Measurements from ENCODE around the gene AGBL5. TPM values are rescaled to one million over a fixed set of nuclear protein-coding genes. Genes with fewer than 3 reads are reported as not detected.
A peak's percentile ranks its signal among the peaks of the same experiment; 100 is the strongest.

Gene AGBL5
- total RNA-seq, 1 experiment from 2014 or later: 41.8 TPM

DNA sequence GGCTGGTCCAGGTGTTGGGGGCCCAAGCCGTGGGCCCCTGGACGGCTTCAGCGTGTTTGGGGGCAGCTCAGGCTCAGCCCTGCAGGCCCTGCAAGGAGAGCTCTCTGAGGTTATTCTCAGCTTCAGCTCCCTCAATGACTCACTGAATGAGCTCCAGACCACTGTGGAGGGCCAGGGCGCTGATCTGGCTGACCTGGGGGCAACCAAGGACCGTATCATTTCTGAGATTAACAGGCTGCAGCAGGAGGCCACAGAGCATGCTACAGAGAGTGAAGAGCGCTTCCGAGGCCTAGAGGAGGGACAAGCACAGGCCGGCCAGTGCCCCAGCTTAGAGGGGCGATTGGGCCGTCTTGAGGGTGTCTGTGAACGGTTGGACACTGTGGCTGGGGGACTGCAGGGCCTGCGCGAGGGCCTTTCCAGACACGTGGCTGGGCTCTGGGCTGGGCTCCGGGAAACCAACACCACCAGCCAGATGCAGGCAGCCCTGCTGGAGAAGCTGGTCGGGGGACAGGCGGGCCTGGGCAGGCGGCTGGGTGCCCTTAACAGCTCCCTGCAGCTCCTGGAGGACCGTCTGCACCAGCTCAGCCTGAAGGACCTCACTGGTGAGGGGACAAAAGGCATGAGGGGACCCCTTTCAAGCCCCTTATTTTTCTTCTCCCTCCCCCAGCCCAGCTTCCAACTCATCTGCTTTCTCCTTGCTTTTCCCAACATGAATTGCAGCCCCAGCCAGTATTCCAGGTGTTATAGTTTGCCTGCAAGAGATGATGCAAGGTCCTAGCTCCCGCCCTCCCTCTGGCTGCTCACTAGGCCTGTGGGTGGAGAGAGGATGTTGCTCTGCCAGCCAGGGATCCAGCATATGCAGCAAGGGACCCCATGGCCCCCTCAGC is 32.2 kb downstream of the AGBL5 start:
- in situ Hi-C loops (cut with HindIII; ENCODE audit: low pct_unique_long_range_greater_than_20kb, low sequenced_read_pairs): loop anchor here (25.0 kb wide), 1 partner anchor 179 kb away; the partner anchor contains the start of gene SLC30A3

DNA sequence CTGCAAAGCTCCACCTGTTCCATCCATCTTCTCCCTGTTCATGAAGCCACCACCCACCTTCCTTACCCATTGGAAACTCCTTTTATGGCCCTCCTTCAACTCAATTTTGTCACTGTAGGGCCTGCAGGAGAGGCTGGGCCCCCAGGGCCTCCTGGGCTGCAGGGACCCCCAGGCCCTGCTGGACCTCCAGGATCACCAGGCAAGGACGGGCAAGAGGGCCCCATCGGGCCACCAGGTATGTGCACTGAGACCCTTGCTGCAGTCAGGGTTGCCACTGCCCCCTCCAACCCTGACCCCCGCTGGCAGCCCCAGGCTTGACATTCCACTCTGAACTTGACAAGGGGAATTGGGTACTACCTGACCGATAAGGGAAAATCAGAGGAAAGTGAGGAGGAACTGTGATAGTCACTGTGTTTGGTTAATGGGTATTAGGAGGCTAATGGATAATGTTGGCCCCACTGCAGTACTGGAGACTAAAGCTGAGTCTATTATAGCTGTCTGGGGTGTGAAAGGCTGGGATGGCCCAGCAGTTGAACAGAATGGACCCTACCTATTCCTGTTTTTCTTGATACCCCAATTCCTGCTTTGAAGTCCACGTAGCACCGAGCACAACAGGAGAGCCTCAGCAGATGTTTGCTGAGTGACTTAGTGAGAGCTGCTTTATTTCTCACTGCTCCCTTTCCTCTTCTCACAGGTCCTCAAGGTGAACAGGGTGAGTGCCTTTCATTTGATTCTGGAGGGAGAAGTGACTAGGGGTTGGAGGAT is 33.0 kb downstream of the AGBL5 start:
- no peak for DNase-seq (ENCODE audit: low read depth)
- in situ Hi-C loops (cut with HindIII; ENCODE audit: low pct_unique_long_range_greater_than_20kb, low sequenced_read_pairs): loop anchor here (25.0 kb wide), 1 partner anchor 178 kb away; the partner anchor contains the start of gene SLC30A3

More for the DNA sequence above, 32.2 kb downstream of the AGBL5 start:
- no peak for DNase-seq (ENCODE audit: low read depth)

DNA sequence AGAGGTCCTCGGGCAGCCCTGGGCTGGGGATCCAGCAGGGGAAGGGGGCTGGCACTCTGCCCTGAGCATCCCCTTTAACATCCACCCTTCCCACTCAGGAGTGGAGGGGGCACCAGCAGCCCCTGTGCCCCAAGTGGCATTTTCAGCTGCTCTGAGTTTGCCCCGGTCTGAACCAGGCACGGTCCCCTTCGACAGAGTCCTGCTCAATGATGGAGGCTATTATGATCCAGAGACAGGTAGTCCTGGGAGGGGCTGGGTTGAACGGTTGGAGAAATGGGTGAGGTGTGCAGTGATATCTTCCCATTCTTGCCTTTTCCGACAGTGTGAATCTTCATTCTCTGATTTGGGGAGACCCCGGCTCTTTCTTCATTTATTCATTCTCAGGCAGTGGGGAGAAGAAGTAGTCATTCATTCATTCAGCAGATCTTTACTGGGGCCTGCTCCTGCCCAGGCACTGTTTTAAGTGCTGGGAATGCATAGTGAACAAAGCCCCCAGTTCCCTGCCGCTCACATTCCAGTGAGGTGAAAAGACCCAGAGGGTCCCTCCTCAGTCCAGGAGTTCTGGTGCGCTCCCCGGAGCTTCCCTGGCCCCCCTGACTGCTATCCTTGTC is 33.7 kb downstream of the AGBL5 start:
- in situ Hi-C loops (cut with HindIII; ENCODE audit: low pct_unique_long_range_greater_than_20kb, low sequenced_read_pairs): loop anchor here (25.0 kb wide), 1 partner anchor 177 kb away; the partner anchor contains the start of gene SLC30A3
- DNase-seq (ENCODE audit: low read depth): no peak

DNA sequence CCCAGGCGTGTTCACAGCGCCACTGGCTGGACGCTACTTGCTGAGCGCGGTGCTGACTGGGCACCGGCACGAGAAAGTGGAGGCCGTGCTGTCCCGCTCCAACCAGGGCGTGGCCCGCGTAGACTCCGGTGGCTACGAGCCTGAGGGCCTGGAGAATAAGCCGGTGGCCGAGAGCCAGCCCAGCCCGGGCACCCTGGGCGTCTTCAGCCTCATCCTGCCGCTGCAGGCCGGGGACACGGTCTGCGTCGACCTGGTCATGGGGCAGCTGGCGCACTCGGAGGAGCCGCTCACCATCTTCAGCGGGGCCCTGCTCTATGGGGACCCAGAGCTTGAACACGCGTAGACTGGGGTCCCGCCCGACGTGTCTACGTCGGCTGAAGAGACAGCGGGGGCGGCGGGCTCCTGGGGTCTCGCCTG is 34.2 kb downstream of the AGBL5 start:
- DNase-seq (ENCODE audit: low read depth): peak; percentile 77
- in situ Hi-C loops (cut with HindIII; ENCODE audit: low pct_unique_long_range_greater_than_20kb, low sequenced_read_pairs): loop anchor here (25.0 kb wide), 1 partner anchor 177 kb away; the partner anchor contains the start of gene SLC30A3

DNA sequence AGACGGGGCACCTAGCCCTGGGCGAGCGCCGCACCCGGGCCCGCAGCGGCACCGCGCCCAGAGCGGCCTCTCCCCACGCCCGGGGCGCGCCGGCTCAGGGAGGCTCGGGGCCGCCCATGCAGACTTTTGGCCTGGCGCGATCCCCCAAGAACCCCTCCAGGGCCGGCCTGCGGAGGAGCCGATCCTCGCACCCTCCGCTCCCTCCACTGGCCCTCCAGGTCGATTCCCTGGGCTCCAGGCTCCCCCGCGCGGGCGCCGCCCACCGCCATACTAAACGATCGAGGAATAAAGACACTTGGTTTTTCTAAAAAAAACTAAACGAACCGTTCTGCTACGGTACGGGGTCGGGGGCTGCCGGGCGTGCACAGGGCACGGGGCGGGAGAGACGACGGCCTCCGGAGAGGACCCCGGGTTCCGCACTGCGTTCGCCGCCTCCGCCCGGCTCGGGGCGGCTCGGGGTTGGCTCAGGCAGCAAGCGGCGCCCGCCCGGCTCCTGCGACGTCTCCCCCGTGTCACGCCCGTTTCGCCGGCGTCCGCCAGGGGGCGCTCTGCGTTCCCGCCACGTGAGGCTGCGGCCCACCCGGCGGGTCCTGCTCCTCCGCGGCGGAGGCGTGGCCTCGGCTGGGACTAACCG is 34.7 kb downstream of the AGBL5 start:
- DNase-seq (ENCODE audit: low read depth): peak; percentile 90
- in situ Hi-C loops (cut with HindIII; ENCODE audit: low pct_unique_long_range_greater_than_20kb, low sequenced_read_pairs): loop anchor here (25.0 kb wide), 1 partner anchor 176 kb away; the partner anchor contains the start of gene SLC30A3

DNA sequence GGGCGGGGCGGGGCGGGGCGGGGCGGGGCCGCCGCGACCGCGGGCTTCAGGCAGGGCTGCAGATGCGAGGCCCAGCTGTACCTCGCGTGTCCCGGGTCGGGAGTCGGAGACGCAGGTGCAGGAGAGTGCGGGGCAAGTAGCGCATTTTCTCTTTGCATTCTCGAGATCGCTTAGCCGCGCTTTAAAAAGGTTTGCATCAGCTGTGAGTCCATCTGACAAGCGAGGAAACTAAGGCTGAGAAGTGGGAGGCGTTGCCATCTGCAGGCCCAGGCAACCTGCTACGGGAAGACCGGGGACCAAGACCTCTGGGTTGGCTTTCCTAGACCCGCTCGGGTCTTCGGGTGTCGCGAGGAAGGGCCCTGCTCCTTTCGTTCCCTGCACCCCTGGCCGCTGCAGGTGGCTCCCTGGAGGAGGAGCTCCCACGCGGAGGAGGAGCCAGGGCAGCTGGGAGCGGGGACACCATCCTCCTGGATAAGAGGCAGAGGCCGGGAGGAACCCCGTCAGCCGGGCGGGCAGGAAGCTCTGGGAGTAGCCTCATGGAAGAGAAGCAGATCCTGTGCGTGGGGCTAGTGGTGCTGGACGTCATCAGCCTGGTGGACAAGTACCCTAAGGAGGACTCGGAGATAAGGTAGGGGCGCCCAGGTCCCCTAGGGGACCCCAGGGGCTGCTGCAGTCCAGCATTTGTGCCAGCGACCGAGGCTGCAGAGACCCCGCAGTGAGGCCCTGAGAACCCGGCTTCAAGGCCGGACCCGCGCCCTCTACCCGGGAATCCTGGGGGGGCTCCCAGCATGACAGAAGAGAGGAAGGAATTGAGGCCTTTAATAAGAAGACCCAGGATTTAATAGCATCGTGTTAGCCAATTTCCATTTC is 35.5 kb downstream of the AGBL5 start, which contains the start of gene KHK:
Gene KHK (plus strand): TSS at position 49 of the 870 bp plus-strand sequence. CDS start 488 bp downstream, at position 537.
- DNase-seq (ENCODE audit: low read depth): no peak
- in situ Hi-C loops (cut with HindIII; ENCODE audit: low pct_unique_long_range_greater_than_20kb, low sequenced_read_pairs): loop anchor here (25.0 kb wide), 1 partner anchor 175 kb away; the partner anchor contains the start of gene SLC30A3

DNA sequence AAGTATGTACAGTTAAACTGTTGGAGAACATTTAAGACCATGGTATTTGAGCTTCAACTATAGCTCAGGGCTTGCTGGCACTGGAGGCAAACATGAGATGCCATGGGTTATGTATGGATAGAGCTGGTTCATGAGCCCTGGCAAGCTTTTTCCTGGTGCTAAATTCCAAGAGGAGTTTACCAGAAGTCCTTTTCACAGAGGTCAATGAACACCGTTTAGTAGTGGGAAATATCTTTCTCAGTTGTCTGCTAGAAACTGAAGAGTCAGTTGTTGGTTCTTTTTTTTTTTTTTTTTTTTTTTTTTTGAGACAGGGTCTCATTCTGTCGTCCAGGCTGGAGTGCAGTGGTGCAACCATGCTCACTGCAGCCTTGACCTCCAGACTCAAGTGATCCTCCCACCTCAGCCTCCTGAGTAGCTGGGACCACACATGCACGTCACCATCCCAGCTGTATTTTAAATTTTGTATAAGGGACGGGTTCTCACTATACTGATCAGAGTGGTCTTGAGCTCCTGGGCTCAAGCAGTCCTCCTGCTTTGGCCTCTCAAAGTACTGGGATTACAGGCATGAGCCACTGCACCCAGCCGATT is 36.4 kb downstream of the AGBL5 start:
- DNase-seq (ENCODE audit: low read depth): no peak
- in situ Hi-C loops (cut with HindIII; ENCODE audit: low pct_unique_long_range_greater_than_20kb, low sequenced_read_pairs): loop anchor here (25.0 kb wide), 1 partner anchor 174 kb away; the partner anchor contains the start of gene SLC30A3

DNA sequence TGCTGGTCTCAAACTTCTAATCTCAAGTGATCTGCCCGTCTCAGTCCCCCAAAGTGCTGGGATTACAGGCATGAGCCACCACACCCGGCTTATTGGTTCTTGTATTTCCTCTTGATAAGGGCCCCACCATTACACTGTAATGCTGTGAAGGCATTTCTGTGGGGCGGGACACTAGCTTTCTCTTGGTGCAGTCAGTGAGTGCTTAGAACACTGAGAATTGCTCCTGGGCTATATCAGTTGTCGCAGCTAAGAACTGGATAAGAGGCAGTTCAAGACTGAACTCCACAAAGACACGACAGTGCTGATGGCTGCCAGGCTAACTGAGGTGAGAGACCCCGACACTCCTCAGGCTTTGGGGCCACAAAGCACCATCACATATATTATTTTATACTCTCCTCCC is 37.2 kb downstream of the AGBL5 start:
- in situ Hi-C loops (cut with HindIII; ENCODE audit: low pct_unique_long_range_greater_than_20kb, low sequenced_read_pairs): loop anchor here (25.0 kb wide), 1 partner anchor 174 kb away; the partner anchor contains the start of gene SLC30A3
- no peak for DNase-seq (ENCODE audit: low read depth)

DNA sequence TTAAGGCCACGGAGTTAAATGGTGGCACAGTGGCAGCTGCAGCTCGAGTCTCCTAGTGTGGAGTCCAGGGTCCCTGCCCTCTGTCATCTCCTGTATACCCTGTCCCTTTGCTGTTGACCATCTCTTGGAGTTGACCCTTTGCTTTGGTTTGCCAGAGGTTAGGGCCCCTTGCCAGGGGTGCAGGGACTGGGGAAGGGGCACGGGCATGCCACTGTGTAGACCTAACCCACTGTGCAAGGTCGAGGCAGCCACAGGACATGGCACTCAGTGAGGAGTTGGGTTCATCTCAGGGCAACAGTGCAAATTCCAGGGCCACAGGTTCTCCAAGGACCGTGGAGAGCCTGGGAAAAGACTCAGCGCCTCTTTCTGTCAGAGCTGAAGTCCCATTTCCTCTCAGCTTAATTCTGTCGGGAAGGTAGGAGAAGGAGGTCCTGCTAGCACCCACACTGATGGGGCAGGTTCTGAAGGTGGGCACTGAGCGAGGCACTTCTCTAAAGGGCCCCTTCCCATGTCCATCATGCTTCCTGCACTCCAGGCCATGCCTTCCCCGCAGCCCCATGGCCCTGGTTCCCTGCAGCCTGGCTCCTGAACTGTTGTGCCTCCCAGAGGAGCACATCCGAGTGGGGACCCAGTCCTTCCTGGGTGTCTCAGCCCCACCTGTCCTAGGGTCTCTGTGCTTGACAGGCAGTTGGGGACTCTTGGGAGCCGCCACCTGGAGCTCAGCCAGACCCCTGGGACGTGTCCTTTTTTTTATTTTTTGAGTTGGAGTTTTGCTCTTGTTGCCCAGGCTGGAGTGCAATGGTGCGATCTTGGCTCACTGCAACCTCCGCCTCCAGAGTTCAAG is 37.9 kb downstream of the AGBL5 start:
- in situ Hi-C loops (cut with HindIII; ENCODE audit: low pct_unique_long_range_greater_than_20kb, low sequenced_read_pairs): loop anchor here (25.0 kb wide), 1 partner anchor 173 kb away; the partner anchor contains the start of gene SLC30A3
- DNase-seq (ENCODE audit: low read depth): no peak

DNA sequence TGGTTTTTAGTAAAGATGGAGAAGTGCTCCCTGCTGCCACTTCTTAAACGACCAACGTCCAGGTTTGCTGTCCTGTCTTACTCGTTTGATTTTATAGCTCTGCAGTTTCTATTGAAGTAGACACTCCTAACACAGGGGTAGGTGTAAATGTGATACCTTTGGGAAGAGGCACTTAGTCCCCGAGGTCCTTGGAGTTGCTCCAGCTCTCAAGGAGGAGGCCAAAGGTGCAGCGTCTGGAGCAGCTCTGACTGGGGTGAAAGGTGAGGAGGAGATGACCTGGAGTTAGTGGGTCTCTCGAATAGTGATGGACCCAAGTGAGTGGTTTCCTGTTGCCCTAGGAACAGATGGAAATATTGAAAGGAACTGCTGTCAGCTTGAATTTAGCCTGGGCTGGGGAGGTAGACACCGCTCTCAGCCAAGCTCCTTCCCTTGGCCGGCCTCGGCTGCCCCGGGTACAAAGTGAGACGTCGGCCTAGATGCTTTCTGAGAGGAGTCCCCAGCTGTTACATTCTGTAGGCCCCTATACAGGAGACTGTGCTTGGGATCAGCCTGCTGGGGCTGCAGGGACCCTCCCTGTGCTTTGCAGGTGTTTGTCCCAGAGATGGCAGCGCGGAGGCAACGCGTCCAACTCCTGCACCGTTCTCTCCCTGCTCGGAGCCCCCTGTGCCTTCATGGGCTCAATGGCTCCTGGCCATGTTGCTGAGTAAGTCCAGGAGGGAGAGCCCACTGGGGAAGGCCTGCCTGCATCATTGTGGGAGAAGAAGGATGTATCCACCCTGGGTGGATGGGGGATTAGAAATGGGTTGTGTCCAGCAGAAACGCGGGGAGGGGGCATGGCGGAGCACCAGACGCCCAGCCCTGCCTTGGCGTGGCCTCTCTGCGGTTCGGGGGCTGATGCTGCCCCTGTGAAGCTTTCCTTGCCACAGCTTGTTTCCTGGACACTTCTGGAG is 40.6 kb downstream of the AGBL5 start:
- in situ Hi-C loops (cut with HindIII; ENCODE audit: low pct_unique_long_range_greater_than_20kb, low sequenced_read_pairs): loop anchor here (25.0 kb wide), 1 partner anchor 170 kb away; the partner anchor contains the start of gene SLC30A3
- no peak for DNase-seq (ENCODE audit: low read depth)

DNA sequence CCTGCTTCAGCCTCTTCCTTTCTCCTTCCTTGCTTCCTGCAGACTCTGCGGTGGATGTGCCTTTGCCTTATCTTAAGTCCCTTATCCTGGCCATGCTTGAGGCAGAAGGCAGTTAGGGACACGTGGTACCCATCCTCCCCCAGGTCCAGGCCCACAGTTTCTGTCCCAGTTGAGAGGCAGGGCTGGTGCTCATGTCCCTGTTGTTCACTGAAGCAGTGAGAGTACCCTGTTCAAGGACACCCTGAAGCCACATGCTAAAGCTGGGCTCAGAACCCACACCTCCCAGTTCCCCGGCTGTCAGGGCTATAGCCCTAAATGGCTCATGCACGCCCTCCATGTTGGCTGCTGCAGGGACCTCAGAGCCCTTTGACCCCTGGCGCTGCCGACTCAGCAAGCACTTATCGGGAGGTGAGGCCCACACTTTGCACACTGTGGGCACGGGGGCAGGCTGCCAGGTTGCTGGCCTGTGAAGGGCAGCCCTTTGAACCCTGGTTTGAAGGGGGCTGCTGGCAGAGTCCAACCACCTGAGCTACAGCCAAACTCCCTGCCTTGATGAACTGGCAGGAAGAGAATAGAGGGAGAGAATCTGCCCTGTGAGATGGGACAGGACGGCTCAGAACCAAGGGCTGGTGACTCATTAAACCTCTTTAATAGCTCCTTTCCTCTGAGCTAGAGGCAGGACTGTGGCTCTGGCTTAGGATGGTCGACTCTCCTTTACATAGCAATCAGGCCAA is 41.4 kb downstream of the AGBL5 start:
- no peak for DNase-seq (ENCODE audit: low read depth)
- in situ Hi-C loops (cut with HindIII; ENCODE audit: low pct_unique_long_range_greater_than_20kb, low sequenced_read_pairs): loop anchor here (25.0 kb wide), 1 partner anchor 169 kb away; the partner anchor contains the start of gene SLC30A3

DNA sequence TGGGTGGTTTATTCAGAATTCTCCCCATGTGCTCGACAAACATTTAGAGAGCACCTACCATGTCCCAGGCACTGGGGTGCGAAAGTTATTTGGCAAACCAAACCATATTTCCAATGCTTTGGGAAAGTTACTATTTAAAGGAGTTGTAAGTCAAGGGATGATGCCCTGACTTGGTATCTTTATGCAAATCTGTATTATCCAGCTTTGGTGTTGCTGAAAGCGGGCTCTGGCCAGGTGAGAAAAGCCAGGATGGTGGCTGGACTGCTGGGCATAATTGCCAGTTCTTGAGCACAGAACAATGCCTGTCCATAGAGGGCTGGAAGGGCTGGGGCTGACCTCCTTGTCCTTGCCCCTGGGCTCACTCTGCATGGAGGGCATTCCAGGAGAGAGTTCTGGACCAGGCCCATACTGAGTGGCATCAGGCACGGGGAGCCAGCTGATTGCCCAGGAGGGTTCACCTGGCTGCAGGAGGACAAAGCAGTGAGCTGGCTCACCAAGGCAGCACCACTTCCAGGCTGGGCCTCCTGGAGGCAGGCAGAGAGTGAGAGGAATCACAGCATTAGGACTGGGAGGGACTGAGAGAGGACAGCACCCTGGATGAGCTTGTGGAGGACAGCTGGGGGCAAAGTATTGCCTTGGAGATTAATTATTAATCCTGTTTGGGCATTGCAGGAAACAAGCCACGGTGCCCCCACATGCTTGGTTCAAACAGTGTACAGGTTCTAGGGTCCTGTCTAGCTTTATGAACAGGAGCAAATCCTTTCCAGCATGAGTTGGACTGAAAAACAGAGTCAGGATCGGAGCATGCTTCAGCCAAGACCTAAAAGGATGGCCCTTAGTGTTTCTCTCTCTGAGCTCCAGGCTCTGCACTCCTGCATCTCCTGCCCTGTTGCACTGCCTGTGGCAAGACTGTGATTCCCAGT is 42.2 kb downstream of the AGBL5 start:
- in situ Hi-C loops (cut with HindIII; ENCODE audit: low pct_unique_long_range_greater_than_20kb, low sequenced_read_pairs): loop anchor here (25.0 kb wide), 1 partner anchor 169 kb away; the partner anchor contains the start of gene SLC30A3
- no peak for DNase-seq (ENCODE audit: low read depth)

All from Caki2 (cell line).